Upper lobe of left lung (tissue), 6 donors: Measurements from ENCODE around the gene NEURL1. TPM values are rescaled to one million over a fixed set of nuclear protein-coding genes. Genes with fewer than 3 reads are reported as not detected.
"Not testable (repeated sequence)": the region's sequence is repeated elsewhere in the genome, so short reads cannot be mapped to it uniquely, and the experiment has no call there.

Experiments
- ATAC-seq, 2 donors: fragments of 200-7000 bp; cut with Tn5 transposase; one replicate each; pipeline ENCODE4 v1.9.1; 2022; ENCODE audit warnings: mild to moderate bottlenecking in 2 of 2, moderate library complexity in 2 of 2; ENCODE audit not compliant: low FRiP score in 2 of 2
- DNase-seq, 2 donors: peaks; one replicate each; pipeline ENCODE4 v3.0.0-alpha.2; 2019 to 2020
- H3K27ac ChIP-seq, 4 donors: fragments of 200-600 bp; sonication (generic); one replicate each; pipeline ENCODE4 v1.5.1; 2016 to 2019
- H3K27me3 ChIP-seq, 4 donors: fragments of 200-600 bp; sonication (generic); one replicate each; pipeline ENCODE4 v1.5.1; 2017 to 2019
- H3K36me3 ChIP-seq, 4 donors: fragments of 200-600 bp; sonication (generic); one replicate each; pipeline ENCODE4 v1.5.1; 2016 to 2019
- H3K4me1 ChIP-seq, 4 donors: fragments of 200-600 bp; sonication (generic); one replicate each; pipeline ENCODE4 v1.5.1; 2018 to 2019
- H3K4me3 ChIP-seq, 4 donors: fragments of 200-600 bp; sonication (generic); one replicate each; pipeline ENCODE4 v1.5.1; 2017 to 2019; ENCODE audit warnings: mild to moderate bottlenecking in 2 of 4, moderate library complexity in 1 of 4
- H3K9me3 ChIP-seq, 4 donors: fragments of 200-600 bp; sonication (generic); one replicate each; pipeline ENCODE4 v1.5.1; 2018 to 2019
- EP300 ChIP-seq, 4 donors: sonication (generic); formaldehyde crosslinking; IDR thresholded peaks; one replicate each; pipeline ENCODE4 v1.5.1; 2017; ENCODE audit warnings: antibody characterized with exemption in 4 of 4, control low read depth in 2 of 4
- POLR2A ChIP-seq, 4 donors: fragments of 450-650 bp; IDR thresholded peaks; one replicate each; pipeline ENCODE4 v1.5.1; 2016 to 2017; ENCODE audit warnings: antibody characterized with exemption in 4 of 4, mild to moderate bottlenecking in 2 of 4
- POLR2AphosphoS5 ChIP-seq, 2 donors: sonication (generic); formaldehyde crosslinking; IDR thresholded peaks; one replicate each; pipeline ENCODE4 v1.5.1; 2017; ENCODE audit warnings: antibody characterized with exemption in 2 of 2
- WGBS, 2 donors: methylation state at CpG; one replicate each; pipeline ENCODE4 v1.1.5; 2017 to 2018; 5-methylcytosine and 5-hydroxymethylcytosine counted together
- total RNA-seq, 6 donors: library from RNA; depleted of rRNA in 4 of 6; stranded (reverse); fragments of >200 nt in 4 of 6; gene quantifications; one replicate each; pipeline versions ENCODE4 v1.1.0 to v1.2.1, GENCODE V29; 2016 to 2021
- TF ChIP-seq, protein P1 (sequence below), 6 experiments: fragments of 450-650 bp in 4 of 6; fragments of 200-600 bp in 2 of 6; sonication (generic) in 2 of 6; IDR thresholded peaks; one replicate each; pipeline ENCODE4 v1.5.1; 2016 to 2019; ENCODE audit warnings: antibody characterized with exemption in 6 of 6
- donor health status: DM: no; HTN: no; CAD: no; lungs with moderate emphysema.
- donor health status: DM: no; HTN: yes; CAD: no; lungs with severe emphysema.

Gene NEURL1
- total RNA-seq, 6 donors from 2014 or later: 0.22 to 1.1 (median 0.80) TPM; not detected in 1

DNA sequence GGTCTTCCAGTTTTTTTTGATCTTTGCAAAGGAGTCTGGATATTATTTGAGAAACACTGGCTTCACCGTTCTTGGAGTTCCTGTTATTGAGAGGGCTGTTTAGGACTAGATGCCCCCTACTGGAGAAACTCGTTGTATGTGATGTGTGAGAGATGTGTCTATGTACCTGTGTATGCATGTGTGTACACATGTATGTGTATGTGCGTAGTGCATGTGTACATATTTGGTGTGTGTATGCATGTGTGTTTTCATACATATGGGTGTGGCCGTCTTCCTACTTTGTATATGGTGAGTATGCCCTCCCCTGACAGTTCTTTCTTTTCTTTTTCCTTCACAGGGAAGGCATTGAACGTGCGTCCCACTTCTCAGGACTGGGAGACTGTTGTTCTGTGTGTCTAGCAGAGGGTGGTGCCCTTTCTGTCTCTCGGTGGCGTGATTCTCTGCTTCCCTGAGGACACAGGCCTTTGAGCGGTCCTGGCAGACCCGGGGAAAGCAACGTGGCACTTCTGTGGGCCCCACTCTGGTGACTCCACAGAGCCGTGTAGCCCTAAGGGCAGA, 11.5 kb upstream of the NEURL1 start:
- WGBS, 2 donors: 59% methylated on average over 12 of the region's 12 CpGs
- H3K27ac ChIP-seq: no peak overlapping the region

GRCh38 chr10:103486635-103487409, 6.7 kb upstream of the NEURL1 start:
- WGBS, 2 donors: 87 to 94% methylated on average over 8 of the region's 8 CpGs
- not testable (repeated sequence) for H3K4me3 ChIP-seq, H3K27ac ChIP-seq, H3K9me3 ChIP-seq, DNase-seq, H3K36me3 ChIP-seq, H3K4me1 ChIP-seq, H3K27me3 ChIP-seq, ATAC-seq

More for the DNA sequence above, 11.5 kb upstream of the NEURL1 start:
- no peak for DNase-seq
- no peak overlapping the region for H3K4me3 ChIP-seq
- H3K36me3 ChIP-seq: no peaks in the 10 kb centered on the region
- TF ChIP-seq, protein P1, sequence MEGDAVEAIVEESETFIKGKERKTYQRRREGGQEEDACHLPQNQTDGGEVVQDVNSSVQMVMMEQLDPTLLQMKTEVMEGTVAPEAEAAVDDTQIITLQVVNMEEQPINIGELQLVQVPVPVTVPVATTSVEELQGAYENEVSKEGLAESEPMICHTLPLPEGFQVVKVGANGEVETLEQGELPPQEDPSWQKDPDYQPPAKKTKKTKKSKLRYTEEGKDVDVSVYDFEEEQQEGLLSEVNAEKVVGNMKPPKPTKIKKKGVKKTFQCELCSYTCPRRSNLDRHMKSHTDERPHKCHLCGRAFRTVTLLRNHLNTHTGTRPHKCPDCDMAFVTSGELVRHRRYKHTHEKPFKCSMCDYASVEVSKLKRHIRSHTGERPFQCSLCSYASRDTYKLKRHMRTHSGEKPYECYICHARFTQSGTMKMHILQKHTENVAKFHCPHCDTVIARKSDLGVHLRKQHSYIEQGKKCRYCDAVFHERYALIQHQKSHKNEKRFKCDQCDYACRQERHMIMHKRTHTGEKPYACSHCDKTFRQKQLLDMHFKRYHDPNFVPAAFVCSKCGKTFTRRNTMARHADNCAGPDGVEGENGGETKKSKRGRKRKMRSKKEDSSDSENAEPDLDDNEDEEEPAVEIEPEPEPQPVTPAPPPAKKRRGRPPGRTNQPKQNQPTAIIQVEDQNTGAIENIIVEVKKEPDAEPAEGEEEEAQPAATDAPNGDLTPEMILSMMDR (IDR thresholded peaks at IDR 0.05): peak; percentile 36 to 68 (median 57)
- TF ChIP-seq POLR2A (IDR thresholded peaks at IDR 0.05): no peak
- no peaks in the 10 kb centered on the region for H3K9me3 ChIP-seq
- no peaks in the 10 kb centered on the region for H3K27me3 ChIP-seq
- no peaks in the 10 kb centered on the region for H3K4me1 ChIP-seq
- ATAC-seq: peak in 1 of 2 donors; percentile 74

GRCh38 chr10:103487410-103487708, 6.1 kb upstream of the NEURL1 start:
- TF ChIP-seq POLR2AphosphoS5 (IDR thresholded peaks at IDR 0.05): no peak
- no peak for TF ChIP-seq EP300 (IDR thresholded peaks at IDR 0.05)
- no peak for TF ChIP-seq POLR2A (IDR thresholded peaks at IDR 0.05)
- TF ChIP-seq, protein P1 (IDR thresholded peaks at IDR 0.05): no peak
- H3K4me1 ChIP-seq: no peaks in the 10 kb centered on the region
- no peaks in the 10 kb centered on the region for H3K27me3 ChIP-seq
- 89% methylated on average over 2 of the region's 2 CpGs for WGBS, 2 donors
- no peak overlapping the region for H3K27ac ChIP-seq
- ATAC-seq: no peak
- no peaks in the 10 kb centered on the region for H3K36me3 ChIP-seq
- no peak for DNase-seq
- H3K9me3 ChIP-seq: no peaks in the 10 kb centered on the region
- H3K4me3 ChIP-seq: no peak overlapping the region

DNA sequence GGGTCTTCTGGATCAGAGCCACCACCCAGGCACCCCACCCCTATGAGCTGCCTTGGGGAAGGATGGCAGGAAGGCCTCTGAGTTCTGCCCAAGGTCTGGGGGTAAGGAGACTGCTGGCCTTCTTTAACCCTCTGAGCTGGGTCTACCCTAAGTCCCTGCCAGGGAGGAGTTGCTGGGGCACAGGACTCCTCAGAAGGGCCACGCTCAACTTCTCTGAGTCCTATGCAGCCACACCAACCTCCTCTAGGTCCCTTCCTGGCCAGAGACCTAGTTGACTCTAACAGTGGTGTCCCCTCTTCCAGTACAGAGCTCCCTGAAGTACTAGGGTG, 2.6 kb upstream of the NEURL1 start:
- H3K4me1 ChIP-seq: peaks cover 15 to 17% (median 15%) of the 10 kb centered on the region in 4 donors
- H3K4me3 ChIP-seq: no peak overlapping the region
- peaks cover 0 to 26% (median 11%) of the 10 kb centered on the region in 4 donors for H3K27me3 ChIP-seq
- no peaks in the 10 kb centered on the region for H3K9me3 ChIP-seq
- 67 to 100% methylated on average over 1 of the region's 1 CpG for WGBS, 2 donors
- no peak for DNase-seq
- H3K36me3 ChIP-seq: no peaks in the 10 kb centered on the region
- no peak overlapping the region for H3K27ac ChIP-seq
- ATAC-seq: no peak
- TF ChIP-seq POLR2AphosphoS5 (IDR thresholded peaks at IDR 0.05) (no peak), POLR2A (IDR thresholded peaks at IDR 0.05) (no peak), EP300 (IDR thresholded peaks at IDR 0.05) (no peak)
- TF ChIP-seq, protein P1 (IDR thresholded peaks at IDR 0.05): no peak

GRCh38 chr10:103491729-103492364, 1.7 kb upstream of the NEURL1 start:
- Histone ChIP-seq H3K27me3 (peaks cover 0 to 26% (median 11%) of the 10 kb centered on the region in 4 donors), H3K36me3 (no peaks in the 10 kb centered on the region), H3K4me3 (no peak overlapping the region), H3K27ac (no peak overlapping the region), H3K9me3 (no peaks in the 10 kb centered on the region), H3K4me1 (peaks cover 15 to 17% (median 15%) of the 10 kb centered on the region in 4 donors)
- peak; percentile 37 to 57 for ATAC-seq
- TF ChIP-seq, protein P1 (IDR thresholded peaks at IDR 0.05): no peak
- TF ChIP-seq POLR2A (IDR thresholded peaks at IDR 0.05) (no peak), EP300 (IDR thresholded peaks at IDR 0.05) (no peak), POLR2AphosphoS5 (IDR thresholded peaks at IDR 0.05) (no peak)
- no peak for DNase-seq
- 58 to 65% methylated on average over 7 of the region's 7 CpGs for WGBS, 2 donors
